Activated CD8-positive, alpha-beta T cell treated with anti-CD3 and anti-CD28 coated beads for 36 hours (primary cell): ENCODE data around the gene KLF5. TPM values are rescaled to one million over a fixed set of nuclear protein-coding genes. Genes with fewer than 3 reads are reported as not detected.

Experiments used
- ATAC-seq: fragments of 200-7000 bp; cut with Tn5 transposase; one replicate; pipeline ENCODE4 v1.10.0; 2021; ENCODE audit warnings: mild to moderate bottlenecking, moderate library complexity
- CTCF ChIA-PET: fragments of 350-600 bp; sonication (Branson Sonifier 250); formaldehyde crosslinking; loops from one replicate; lab custom pipeline; 2021; ENCODE audit warnings: antibody characterized with exemption; lab: Charles Lee
- POLR2A ChIA-PET: fragments of 350-600 bp; sonication (Branson Sonifier 250); formaldehyde crosslinking; loops from one replicate; lab custom pipeline; 2021; ENCODE audit warnings: antibody characterized with exemption; lab: Charles Lee
- DNase-seq: peaks from one replicate; pipeline ENCODE4 v3.0.0-alpha.2; 2020
- H3K27ac Mint-ChIP-seq: one replicate; pipeline ENCODE4 v1.8.0; 2021; ENCODE audit warnings: mild to moderate bottlenecking, mixed read lengths
- H3K27me3 Mint-ChIP-seq: one replicate; pipeline ENCODE4 v1.8.0; 2021; ENCODE audit warnings: mixed read lengths
- H3K36me3 Mint-ChIP-seq: one replicate; pipeline ENCODE4 v1.8.0; 2021; ENCODE audit warnings: low read depth, mixed read lengths
- H3K4me1 Mint-ChIP-seq: one replicate; pipeline ENCODE4 v1.8.0; 2021; ENCODE audit warnings: low read depth, mixed read lengths
- H3K4me3 Mint-ChIP-seq: one replicate; pipeline ENCODE4 v1.8.0; 2021; ENCODE audit warnings: mild to moderate bottlenecking, moderate library complexity, mixed read lengths
- H3K9me3 Mint-ChIP-seq: one replicate; pipeline ENCODE4 v1.8.0; 2021; ENCODE audit warnings: mixed read lengths
- intact Hi-C: fragments of 100-400 bp; cut with micrococcal nuclease; formaldehyde crosslinking; loops from one replicate; pipeline ENCODE4 v1.10.0; 2022
- total RNA-seq, 2 experiments: library from RNA; stranded (reverse); gene quantifications; one replicate each; pipeline ENCODE4 v1.2.3, GENCODE V29; 2021
- TF ChIP-seq, protein P1 (sequence below): fragments of 200-600 bp; IDR thresholded peaks from one replicate; pipeline ENCODE4 v1.8.0; 2022; ENCODE audit warnings: antibody characterized with exemption, mild to moderate bottlenecking

KLF5 gene
- total RNA-seq, 2 experiments from 2014 or later = 1.3 to 1.6 TPM

DNA sequence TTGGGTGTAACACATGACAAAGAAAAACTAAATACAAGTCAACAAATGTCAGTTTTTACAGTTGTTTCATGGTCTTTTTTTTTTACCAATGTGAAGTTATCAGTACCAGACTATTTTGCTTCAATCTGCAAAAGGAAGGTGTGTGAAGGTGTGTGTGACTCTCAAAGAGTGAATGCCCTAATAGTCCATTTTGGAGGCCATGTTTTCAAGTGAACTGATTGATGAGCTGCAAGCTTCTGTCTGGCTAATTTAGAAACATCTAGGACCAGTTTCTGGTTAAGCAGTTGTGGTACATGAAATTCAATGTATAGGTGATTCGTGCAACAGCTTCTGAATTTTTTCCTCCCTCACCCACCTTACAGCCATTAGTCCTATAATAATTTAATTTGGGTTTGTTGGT, 16.1 kb downstream of the KLF5 start:
- peaks cover 3% of the 10 kb centered on the region for H3K4me1 Mint-ChIP-seq
- intact Hi-C loops = no loop called here
- no peak overlapping the region for H3K27ac Mint-ChIP-seq
- no peak for DNase-seq
- no peaks in the 10 kb centered on the region for H3K36me3 Mint-ChIP-seq
- TF ChIP-seq, protein P1, sequence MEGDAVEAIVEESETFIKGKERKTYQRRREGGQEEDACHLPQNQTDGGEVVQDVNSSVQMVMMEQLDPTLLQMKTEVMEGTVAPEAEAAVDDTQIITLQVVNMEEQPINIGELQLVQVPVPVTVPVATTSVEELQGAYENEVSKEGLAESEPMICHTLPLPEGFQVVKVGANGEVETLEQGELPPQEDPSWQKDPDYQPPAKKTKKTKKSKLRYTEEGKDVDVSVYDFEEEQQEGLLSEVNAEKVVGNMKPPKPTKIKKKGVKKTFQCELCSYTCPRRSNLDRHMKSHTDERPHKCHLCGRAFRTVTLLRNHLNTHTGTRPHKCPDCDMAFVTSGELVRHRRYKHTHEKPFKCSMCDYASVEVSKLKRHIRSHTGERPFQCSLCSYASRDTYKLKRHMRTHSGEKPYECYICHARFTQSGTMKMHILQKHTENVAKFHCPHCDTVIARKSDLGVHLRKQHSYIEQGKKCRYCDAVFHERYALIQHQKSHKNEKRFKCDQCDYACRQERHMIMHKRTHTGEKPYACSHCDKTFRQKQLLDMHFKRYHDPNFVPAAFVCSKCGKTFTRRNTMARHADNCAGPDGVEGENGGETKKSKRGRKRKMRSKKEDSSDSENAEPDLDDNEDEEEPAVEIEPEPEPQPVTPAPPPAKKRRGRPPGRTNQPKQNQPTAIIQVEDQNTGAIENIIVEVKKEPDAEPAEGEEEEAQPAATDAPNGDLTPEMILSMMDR = no peak
- H3K4me3 Mint-ChIP-seq = no peak overlapping the region
- H3K27me3 Mint-ChIP-seq = no peaks in the 10 kb centered on the region
- ATAC-seq = no peak
- H3K9me3 Mint-ChIP-seq = no peaks in the 10 kb centered on the region
- CTCF ChIA-PET = no interaction called here
- POLR2A ChIA-PET = interaction anchor here (0.6 kb wide), 1 partner anchor 14 kb away, joined by 3 read pairs; no protein-coding TSS in a partner anchor

DNA sequence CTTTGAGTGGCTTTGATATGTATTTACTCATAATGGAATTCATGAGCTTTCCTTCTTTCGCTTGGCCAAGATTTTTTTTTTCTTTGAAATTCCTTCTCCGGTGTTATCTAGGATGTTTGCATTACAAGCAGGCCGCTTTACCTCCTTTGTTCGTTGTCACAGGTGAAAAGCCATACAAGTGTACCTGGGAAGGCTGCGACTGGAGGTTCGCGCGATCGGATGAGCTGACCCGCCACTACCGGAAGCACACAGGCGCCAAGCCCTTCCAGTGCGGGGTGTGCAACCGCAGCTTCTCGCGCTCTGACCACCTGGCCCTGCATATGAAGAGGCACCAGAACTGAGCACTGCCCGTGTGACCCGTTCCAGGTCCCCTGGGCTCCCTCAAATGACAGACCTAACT, 16.7 kb downstream of the KLF5 start:
- ChIA-PET POLR2A (interaction anchor here (0.6 kb wide), 1 partner anchor 13 kb away, joined by 3 read pairs; no protein-coding TSS in a partner anchor), CTCF (no interaction called here)
- H3K9me3 Mint-ChIP-seq = no peaks in the 10 kb centered on the region
- DNase-seq (no peak), ATAC-seq (no peak)
- H3K27ac Mint-ChIP-seq = no peak overlapping the region
- H3K36me3 Mint-ChIP-seq = no peaks in the 10 kb centered on the region
- intact Hi-C loops = no loop called here
- H3K4me1 Mint-ChIP-seq = peaks cover 3% of the 10 kb centered on the region
- H3K27me3 Mint-ChIP-seq = no peaks in the 10 kb centered on the region
- no peak overlapping the region for H3K4me3 Mint-ChIP-seq
- TF ChIP-seq, protein P1 = no peak

DNA sequence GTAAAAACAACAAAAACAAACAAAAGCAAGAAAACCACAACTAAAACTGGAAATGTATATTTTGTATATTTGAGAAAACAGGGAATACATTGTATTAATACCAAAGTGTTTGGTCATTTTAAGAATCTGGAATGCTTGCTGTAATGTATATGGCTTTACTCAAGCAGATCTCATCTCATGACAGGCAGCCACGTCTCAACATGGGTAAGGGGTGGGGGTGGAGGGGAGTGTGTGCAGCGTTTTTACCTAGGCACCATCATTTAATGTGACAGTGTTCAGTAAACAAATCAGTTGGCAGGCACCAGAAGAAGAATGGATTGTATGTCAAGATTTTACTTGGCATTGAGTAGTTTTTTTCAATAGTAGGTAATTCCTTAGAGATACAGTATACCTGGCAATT, 17.1 kb downstream of the KLF5 start:
- Mint-ChIP-seq H3K9me3 (no peaks in the 10 kb centered on the region), H3K36me3 (no peaks in the 10 kb centered on the region), H3K27ac (no peak overlapping the region), H3K27me3 (no peaks in the 10 kb centered on the region), H3K4me3 (no peak overlapping the region), H3K4me1 (peaks cover 3% of the 10 kb centered on the region)
- CTCF ChIA-PET = no interaction called here
- ATAC-seq (no peak), DNase-seq (no peak)
- POLR2A ChIA-PET = interaction anchor here (0.5 kb wide), 1 partner anchor 115 kb away, joined by 3 read pairs; no protein-coding TSS in a partner anchor
- TF ChIP-seq, protein P1 = no peak
- intact Hi-C loops = no loop called here

DNA sequence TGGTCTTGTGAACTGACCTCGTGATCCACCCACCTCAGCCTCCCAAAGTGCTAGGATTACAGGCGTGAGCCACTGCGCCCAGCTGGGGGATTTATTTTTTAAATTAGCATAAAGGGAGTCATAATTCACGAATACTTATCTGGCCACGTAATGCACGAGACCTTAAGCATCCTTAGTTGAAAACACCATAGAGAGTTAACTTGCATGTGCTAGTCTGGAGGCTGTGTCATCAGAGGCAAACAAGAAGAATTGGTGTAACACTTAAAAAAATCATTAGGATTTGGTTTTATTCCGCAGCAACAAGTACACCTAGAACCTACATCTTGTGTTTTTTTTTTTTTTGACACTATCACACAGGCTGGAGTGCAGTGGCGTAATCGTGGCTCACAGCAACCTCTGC, 19.1 kb downstream of the KLF5 start:
- H3K4me3 Mint-ChIP-seq = no peak overlapping the region
- DNase-seq = no peak
- ChIA-PET CTCF (no interaction called here), POLR2A (no interaction called here)
- no peaks in the 10 kb centered on the region for H3K9me3 Mint-ChIP-seq
- intact Hi-C loops = no loop called here
- H3K27me3 Mint-ChIP-seq = peaks cover 4% of the 10 kb centered on the region
- H3K4me1 Mint-ChIP-seq = peaks cover 3% of the 10 kb centered on the region
- TF ChIP-seq, protein P1 = no peak
- ATAC-seq = no peak
- H3K27ac Mint-ChIP-seq = no peak overlapping the region
- H3K36me3 Mint-ChIP-seq = no peaks in the 10 kb centered on the region

DNA sequence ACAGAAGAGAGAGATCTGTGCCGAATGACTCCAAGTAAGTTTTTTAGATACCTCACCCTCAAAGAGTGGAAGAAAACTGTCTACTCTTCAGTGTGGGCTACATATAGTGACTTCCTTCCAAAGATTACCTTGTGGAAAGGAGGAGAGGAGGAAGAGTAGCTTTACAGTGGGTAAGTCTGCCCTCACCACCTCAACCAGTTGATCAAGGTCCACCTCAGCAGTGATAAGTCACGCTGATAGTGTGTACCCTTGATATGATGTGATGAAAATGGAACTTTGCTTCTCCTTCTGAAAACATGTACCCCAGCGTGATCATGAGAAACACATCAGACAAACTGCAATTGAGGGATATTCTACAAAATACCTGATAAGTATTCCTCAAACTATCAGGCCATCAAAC, 20.6 kb downstream of the KLF5 start:
- peaks cover 4% of the 10 kb centered on the region for H3K27me3 Mint-ChIP-seq
- intact Hi-C loops = no loop called here
- no peak overlapping the region for H3K4me3 Mint-ChIP-seq
- DNase-seq (no peak), ATAC-seq (no peak)
- POLR2A ChIA-PET = no interaction called here
- H3K9me3 Mint-ChIP-seq = no peaks in the 10 kb centered on the region
- H3K27ac Mint-ChIP-seq = no peak overlapping the region
- CTCF ChIA-PET = no interaction called here
- H3K36me3 Mint-ChIP-seq = no peaks in the 10 kb centered on the region
- TF ChIP-seq, protein P1 = no peak
- H3K4me1 Mint-ChIP-seq = no peaks in the 10 kb centered on the region
